ENCODE measurements around the gene SRSF4. TPM values are rescaled to one million over a fixed set of nuclear protein-coding genes. Genes with fewer than 3 reads are reported as not detected.

The SRSF4 gene
- total RNA-seq, 1 experiment from 2014 or later: 62.5 TPM

- Histone ChIP-seq H3K4me3 (ENCODE audit: insufficient read depth, low read depth, low read length) (no peak overlapping the region), H3K36me3 (replicated peaks; ENCODE audit: control insufficient read depth, insufficient read depth, low read length) (no peaks in the 10 kb centered on the region), H3K27me3 (ENCODE audit: control insufficient read depth, insufficient read depth, low read length) (no peaks in the 10 kb centered on the region)
- no peak for DNase-seq
Observed at GRCh38 chr1:29186252-29186651, 4.6 kb upstream of the SRSF4 start.

GRCh38 chr1:29183287-29183686 is 1.6 kb upstream of the SRSF4 start:
- no peak overlapping the region for H3K4me3 ChIP-seq (ENCODE audit: insufficient read depth, low read depth, low read length)
- H3K36me3 ChIP-seq (replicated peaks; ENCODE audit: control insufficient read depth, insufficient read depth, low read length): peaks cover 2% of the 10 kb centered on the region; the same call in 1 of the 2 replicates
- H3K27me3 ChIP-seq (ENCODE audit: control insufficient read depth, insufficient read depth, low read length): no peaks in the 10 kb centered on the region
- DNase-seq: no peak

GRCh38 chr1:29180497-29181412 is 945 bp downstream of the SRSF4 start:
- peaks cover 2% of the 10 kb centered on the region; the same call in 1 of the 2 replicates for H3K36me3 ChIP-seq (replicated peaks; ENCODE audit: control insufficient read depth, insufficient read depth, low read length)
- H3K4me3 ChIP-seq (ENCODE audit: insufficient read depth, low read depth, low read length): peak overlapping the region; percentile 97
- DNase-seq: peak; percentile 14
- H3K27me3 ChIP-seq (ENCODE audit: control insufficient read depth, insufficient read depth, low read length): no peaks in the 10 kb centered on the region

GRCh38 chr1:29179641-29180184 is 2.0 kb downstream of the SRSF4 start:
- Histone ChIP-seq H3K27me3 (ENCODE audit: control insufficient read depth, insufficient read depth, low read length) (no peaks in the 10 kb centered on the region), H3K4me3 (ENCODE audit: insufficient read depth, low read depth, low read length) (peak overlapping the region; percentile 97; the same call in 1 of the 2 replicates), H3K36me3 (replicated peaks; ENCODE audit: control insufficient read depth, insufficient read depth, low read length) (peaks cover 2% of the 10 kb centered on the region; the same call in 1 of the 2 replicates)
- DNase-seq: no peak

- Histone ChIP-seq H3K4me3 (ENCODE audit: insufficient read depth, low read depth, low read length) (no peak overlapping the region), H3K27me3 (ENCODE audit: control insufficient read depth, insufficient read depth, low read length) (no peaks in the 10 kb centered on the region), H3K36me3 (replicated peaks; ENCODE audit: control insufficient read depth, insufficient read depth, low read length) (peaks cover 2% of the 10 kb centered on the region; the same call in 1 of the 2 replicates)
- no peak for DNase-seq
Observed at GRCh38 chr1:29177022-29177705, 4.5 kb downstream of the SRSF4 start.

- no peaks in the 10 kb centered on the region for H3K27me3 ChIP-seq (ENCODE audit: control insufficient read depth, insufficient read depth, low read length)
- no peak overlapping the region for H3K4me3 ChIP-seq (ENCODE audit: insufficient read depth, low read depth, low read length)
- peaks cover 2% of the 10 kb centered on the region; the same call in 1 of the 2 replicates for H3K36me3 ChIP-seq (replicated peaks; ENCODE audit: control insufficient read depth, insufficient read depth, low read length)
- DNase-seq: no peak
Observed at GRCh38 chr1:29176576-29176975, 5.1 kb downstream of the SRSF4 start.

GRCh38 chr1:29172415-29172939 is 9.2 kb downstream of the SRSF4 start:
- Histone ChIP-seq H3K4me3 (ENCODE audit: insufficient read depth, low read depth, low read length) (no peak overlapping the region), H3K36me3 (replicated peaks; ENCODE audit: control insufficient read depth, insufficient read depth, low read length) (no peaks in the 10 kb centered on the region; the same call in 1 of the 2 replicates), H3K27me3 (ENCODE audit: control insufficient read depth, insufficient read depth, low read length) (no peaks in the 10 kb centered on the region)
- no peak for DNase-seq

- Histone ChIP-seq H3K36me3 (replicated peaks; ENCODE audit: control insufficient read depth, insufficient read depth, low read length) (no peaks in the 10 kb centered on the region; the same call in 1 of the 2 replicates), H3K27me3 (ENCODE audit: control insufficient read depth, insufficient read depth, low read length) (no peaks in the 10 kb centered on the region), H3K4me3 (ENCODE audit: insufficient read depth, low read depth, low read length) (no peak overlapping the region)
- DNase-seq: no peak
Observed at GRCh38 chr1:29171521-29171920, 10.2 kb downstream of the SRSF4 start.

- Histone ChIP-seq H3K27me3 (ENCODE audit: control insufficient read depth, insufficient read depth, low read length) (no peaks in the 10 kb centered on the region), H3K36me3 (replicated peaks; ENCODE audit: control insufficient read depth, insufficient read depth, low read length) (peaks cover 2% of the 10 kb centered on the region), H3K4me3 (ENCODE audit: insufficient read depth, low read depth, low read length) (no peak overlapping the region)
- no peak for DNase-seq
Observed at GRCh38 chr1:29171089-29171488, 10.6 kb downstream of the SRSF4 start.

- no peak for DNase-seq
- Histone ChIP-seq H3K36me3 (replicated peaks; ENCODE audit: control insufficient read depth, insufficient read depth, low read length) (peaks cover 3% of the 10 kb centered on the region), H3K27me3 (ENCODE audit: control insufficient read depth, insufficient read depth, low read length) (no peaks in the 10 kb centered on the region), H3K4me3 (ENCODE audit: insufficient read depth, low read depth, low read length) (no peak overlapping the region)
Observed at GRCh38 chr1:29169976-29170375, 11.7 kb downstream of the SRSF4 start.

GRCh38 chr1:29167904-29168303 is 13.8 kb downstream of the SRSF4 start:
- H3K36me3 ChIP-seq (replicated peaks; ENCODE audit: control insufficient read depth, insufficient read depth, low read length): peaks cover 3% of the 10 kb centered on the region
- no peak for DNase-seq
- no peaks in the 10 kb centered on the region for H3K27me3 ChIP-seq (ENCODE audit: control insufficient read depth, insufficient read depth, low read length)
- no peak overlapping the region for H3K4me3 ChIP-seq (ENCODE audit: insufficient read depth, low read depth, low read length)

GRCh38 chr1:29166291-29166878 is 15.3 kb downstream of the SRSF4 start:
- no peaks in the 10 kb centered on the region for H3K27me3 ChIP-seq (ENCODE audit: control insufficient read depth, insufficient read depth, low read length)
- no peak overlapping the region for H3K4me3 ChIP-seq (ENCODE audit: insufficient read depth, low read depth, low read length)
- no peak for DNase-seq
- H3K36me3 ChIP-seq (replicated peaks; ENCODE audit: control insufficient read depth, insufficient read depth, low read length): peaks cover 3% of the 10 kb centered on the region

- H3K36me3 ChIP-seq (replicated peaks; ENCODE audit: control insufficient read depth, insufficient read depth, low read length): peaks cover 10% of the 10 kb centered on the region
- no peak overlapping the region for H3K4me3 ChIP-seq (ENCODE audit: insufficient read depth, low read depth, low read length)
- no peaks in the 10 kb centered on the region for H3K27me3 ChIP-seq (ENCODE audit: control insufficient read depth, insufficient read depth, low read length)
- DNase-seq: no peak
Observed at GRCh38 chr1:29164588-29164987, 17.1 kb downstream of the SRSF4 start.

- no peak overlapping the region for H3K4me3 ChIP-seq (ENCODE audit: insufficient read depth, low read depth, low read length)
- no peak for DNase-seq
- peaks cover 19% of the 10 kb centered on the region for H3K36me3 ChIP-seq (replicated peaks; ENCODE audit: control insufficient read depth, insufficient read depth, low read length)
- H3K27me3 ChIP-seq (ENCODE audit: control insufficient read depth, insufficient read depth, low read length): no peaks in the 10 kb centered on the region
Observed at GRCh38 chr1:29162476-29163138, 19.1 kb downstream of the SRSF4 start.

Measured in H7 (cell line).